SK-N-SH treated with all-trans-retinoic acid at 6 μM for 48 hours (cell line): ENCODE measurements around the gene GABBR2.

Experiments used
- ATAC-seq: fragments of 200-7000 bp; cut with Tn5 transposase; 3 replicates; pipeline ENCODE4 v1.9.1; 2020; ENCODE audit warnings: mild to moderate bottlenecking, moderate library complexity
- BACH2 ChIP-seq: fragments of 250-450 bp; sonication (Bioruptor Pico); IDR thresholded peaks from 2 replicates; pipeline ENCODE4 v1.9.0; 2021; ENCODE audit warnings: mild to moderate bottlenecking, borderline replicate concordance
- CREB5 ChIP-seq: fragments of 250-450 bp; sonication (Bioruptor Pico); IDR thresholded peaks from 2 replicates; pipeline ENCODE4 v1.5.1; 2020; ENCODE audit warnings: low read depth, mild to moderate bottlenecking, moderate library complexity
- CSDC2 ChIP-seq: fragments of 250-450 bp; sonication (Bioruptor Pico); IDR thresholded peaks from 2 replicates; pipeline ENCODE4 v1.5.0; 2020; ENCODE audit warnings: mild to moderate bottlenecking, moderate library complexity
- ESRRG ChIP-seq: fragments of 250-450 bp; sonication (Bioruptor Pico); IDR thresholded peaks from 2 replicates; pipeline ENCODE4 v1.6.1; 2021; ENCODE audit warnings: mild to moderate bottlenecking
- GLIS3 ChIP-seq: fragments of 250-450 bp; sonication (Bioruptor Pico); IDR thresholded peaks from 2 replicates; pipeline ENCODE4 v1.5.0; 2020; ENCODE audit warnings: mild to moderate bottlenecking, moderate library complexity
- ISL1 ChIP-seq: fragments of 250-450 bp; sonication (Bioruptor Pico); IDR thresholded peaks from 2 replicates; pipeline ENCODE4 v2.1.2; 2022; ENCODE audit warnings: mild to moderate bottlenecking, moderate library complexity
- OSR1 ChIP-seq: fragments of 250-450 bp; sonication (Bioruptor Pico); IDR thresholded peaks from 2 replicates; pipeline ENCODE4 v1.8.0; 2022; ENCODE audit warnings: moderate library complexity, mild to moderate bottlenecking, inconsistent platforms
- POU6F1 ChIP-seq: fragments of 250-450 bp; sonication (Bioruptor Pico); IDR thresholded peaks from 2 replicates; pipeline ENCODE4 v1.8.0; 2021; ENCODE audit warnings: low read depth, mild to moderate bottlenecking, moderate library complexity, borderline replicate concordance
- PPARA ChIP-seq: fragments of 250-450 bp; sonication (Bioruptor Pico); IDR thresholded peaks from 2 replicates; pipeline ENCODE4 v1.5.0; 2020; ENCODE audit warnings: mild to moderate bottlenecking, borderline replicate concordance
- RARB ChIP-seq: fragments of 250-450 bp; sonication (Bioruptor Pico); IDR thresholded peaks from 2 replicates; pipeline ENCODE4 v1.8.0; 2021; ENCODE audit warnings: mild to moderate bottlenecking, moderate library complexity
- SNAI2 ChIP-seq: fragments of 250-450 bp; sonication (Bioruptor Pico); IDR thresholded peaks from 2 replicates; pipeline ENCODE4 v1.5.0; 2020; ENCODE audit warnings: mild to moderate bottlenecking, moderate library complexity
- TCF4 ChIP-seq: fragments of 250-450 bp; sonication (Bioruptor Pico); IDR thresholded peaks from 2 replicates; pipeline ENCODE4 v1.8.0; 2021; ENCODE audit warnings: mild to moderate bottlenecking, moderate library complexity, borderline replicate concordance
- TOX ChIP-seq: fragments of 250-450 bp; sonication (Bioruptor Pico); IDR thresholded peaks from 2 replicates; pipeline ENCODE4 v1.8.0; 2021; ENCODE audit warnings: mild to moderate bottlenecking, moderate library complexity, borderline replicate concordance
- TSHZ2 ChIP-seq: fragments of 250-450 bp; sonication (Bioruptor Pico); IDR thresholded peaks from 2 replicates; pipeline ENCODE4 v1.5.0; 2020; ENCODE audit warnings: mild to moderate bottlenecking, moderate library complexity
- ZC3H10 ChIP-seq: fragments of 250-450 bp; sonication (Bioruptor Pico); IDR thresholded peaks from 2 replicates; pipeline ENCODE4 v1.5.1; 2021; ENCODE audit warnings: mild to moderate bottlenecking, moderate library complexity
- ZFP3 ChIP-seq: fragments of 250-450 bp; sonication (Bioruptor Pico); IDR thresholded peaks from 2 replicates; pipeline ENCODE4 v1.5.0; 2020; ENCODE audit warnings: mild to moderate bottlenecking, moderate library complexity
- ZFP30 ChIP-seq: fragments of 450-650 bp; formaldehyde crosslinking; IDR thresholded peaks from 2 replicates; pipeline ENCODE4 v1.5.0; 2022; ENCODE audit warnings: mild to moderate bottlenecking, moderate library complexity
- ZNF565 ChIP-seq: fragments of 450-650 bp; formaldehyde crosslinking; conservative IDR thresholded peaks from 2 replicates; pipeline ENCODE4 v1.5.0; 2020; ENCODE audit warnings: low read depth, mild to moderate bottlenecking, moderate library complexity
- ZNF70 ChIP-seq: fragments of 450-650 bp; formaldehyde crosslinking; IDR thresholded peaks from 2 replicates; pipeline ENCODE4 v1.5.0; 2020; ENCODE audit warnings: mild to moderate bottlenecking, moderate library complexity
- ZNF8 ChIP-seq: fragments of 450-650 bp; formaldehyde crosslinking; IDR thresholded peaks from 2 replicates; pipeline ENCODE4 v1.5.0; 2020; ENCODE audit warnings: mild to moderate bottlenecking, moderate library complexity
- TF ChIP-seq, protein P1 (sequence below): fragments of 250-450 bp; sonication (Bioruptor Pico); IDR thresholded peaks from 2 replicates; pipeline ENCODE4 v1.8.0; 2020; ENCODE audit warnings: mild to moderate bottlenecking, moderate library complexity, borderline replicate concordance
- TF ChIP-seq, protein P2 (sequence below): fragments of 250-450 bp; sonication (Bioruptor Pico); IDR thresholded peaks from 2 replicates; pipeline ENCODE4 v1.5.1; 2021; ENCODE audit warnings: mild to moderate bottlenecking, moderate library complexity

GABBR2 gene

DNA sequence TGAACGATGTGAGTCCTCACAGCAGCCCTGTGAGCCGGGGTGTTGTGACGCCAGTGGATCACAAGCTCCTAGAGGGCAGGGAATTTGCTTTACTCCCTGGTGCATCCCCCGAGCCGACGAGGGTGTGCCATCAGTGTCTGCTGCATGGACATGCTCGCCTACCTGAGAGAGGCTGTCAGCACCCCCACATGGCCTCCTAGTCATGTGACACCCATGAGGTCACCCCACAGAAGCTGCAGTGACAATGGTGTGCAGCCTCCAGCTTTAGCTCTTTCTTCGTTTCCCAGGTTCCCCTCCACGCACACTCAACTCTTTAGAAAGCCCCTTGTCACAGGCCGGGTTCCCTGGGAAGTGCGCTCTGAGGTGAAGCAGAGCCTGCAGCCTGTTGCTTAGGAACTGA, 19.8 kb upstream of the GABBR2 start:
- ATAC-seq, result no peak
- TF ChIP-seq ZFP3 (CRISPR knock-in tag) (no peak), ZNF70 (CRISPR knock-in tag) (no peak)

DNA sequence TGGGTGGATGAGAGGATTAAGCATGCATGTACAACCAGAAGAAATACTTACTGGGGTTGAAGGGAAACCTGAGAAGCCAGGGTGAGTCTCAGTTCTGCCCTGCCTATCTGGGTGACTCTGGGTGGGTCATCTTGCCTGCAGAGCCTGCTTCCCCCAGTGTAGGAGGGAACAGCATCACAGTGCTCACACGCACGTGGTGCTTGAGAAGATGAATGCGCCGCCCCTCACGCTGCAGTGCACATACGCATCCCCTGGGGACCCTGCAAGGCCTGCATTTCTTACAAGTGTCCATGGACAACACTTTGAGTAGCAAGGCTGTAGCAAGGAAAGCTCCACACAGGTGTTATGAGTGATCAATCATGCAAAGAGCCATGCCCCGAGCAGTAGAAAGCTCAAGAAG, 18.7 kb upstream of the GABBR2 start:
- TF ChIP-seq ZNF8 (CRISPR knock-in tag), result no peak
- TF ChIP-seq CSDC2 (CRISPR knock-in tag), result no peak
- TF ChIP-seq ZC3H10 (CRISPR knock-in tag), result no peak
- no peak for TF ChIP-seq TOX (CRISPR knock-in tag)
- TF ChIP-seq SNAI2 (CRISPR knock-in tag), result no peak
- TF ChIP-seq TSHZ2 (CRISPR knock-in tag), result no peak
- TF ChIP-seq, protein P1, sequence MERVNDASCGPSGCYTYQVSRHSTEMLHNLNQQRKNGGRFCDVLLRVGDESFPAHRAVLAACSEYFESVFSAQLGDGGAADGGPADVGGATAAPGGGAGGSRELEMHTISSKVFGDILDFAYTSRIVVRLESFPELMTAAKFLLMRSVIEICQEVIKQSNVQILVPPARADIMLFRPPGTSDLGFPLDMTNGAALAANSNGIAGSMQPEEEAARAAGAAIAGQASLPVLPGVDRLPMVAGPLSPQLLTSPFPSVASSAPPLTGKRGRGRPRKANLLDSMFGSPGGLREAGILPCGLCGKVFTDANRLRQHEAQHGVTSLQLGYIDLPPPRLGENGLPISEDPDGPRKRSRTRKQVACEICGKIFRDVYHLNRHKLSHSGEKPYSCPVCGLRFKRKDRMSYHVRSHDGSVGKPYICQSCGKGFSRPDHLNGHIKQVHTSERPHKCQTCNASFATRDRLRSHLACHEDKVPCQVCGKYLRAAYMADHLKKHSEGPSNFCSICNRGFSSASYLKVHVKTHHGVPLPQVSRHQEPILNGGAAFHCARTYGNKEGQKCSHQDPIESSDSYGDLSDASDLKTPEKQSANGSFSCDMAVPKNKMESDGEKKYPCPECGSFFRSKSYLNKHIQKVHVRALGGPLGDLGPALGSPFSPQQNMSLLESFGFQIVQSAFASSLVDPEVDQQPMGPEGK, result no peak
- no peak for TF ChIP-seq POU6F1 (CRISPR knock-in tag)
- no peak for TF ChIP-seq OSR1 (CRISPR knock-in tag)
- TF ChIP-seq ZFP30 (CRISPR knock-in tag), result no peak
- TF ChIP-seq ISL1 (CRISPR knock-in tag), result no peak
- TF ChIP-seq CREB5 (CRISPR knock-in tag), result no peak
- TF ChIP-seq BACH2 (CRISPR knock-in tag), result no peak
- TF ChIP-seq, all 23 proteins: peak for 0
- ATAC-seq, result no peak

- ATAC-seq, result no peak
- TF ChIP-seq TCF4 (CRISPR knock-in tag), result no peak
- TF ChIP-seq ZNF70 (CRISPR knock-in tag), result no peak
- TF ChIP-seq ZNF565 (CRISPR knock-in tag), result no peak
- TF ChIP-seq BACH2 (CRISPR knock-in tag), result no peak
- TF ChIP-seq, protein P2, sequence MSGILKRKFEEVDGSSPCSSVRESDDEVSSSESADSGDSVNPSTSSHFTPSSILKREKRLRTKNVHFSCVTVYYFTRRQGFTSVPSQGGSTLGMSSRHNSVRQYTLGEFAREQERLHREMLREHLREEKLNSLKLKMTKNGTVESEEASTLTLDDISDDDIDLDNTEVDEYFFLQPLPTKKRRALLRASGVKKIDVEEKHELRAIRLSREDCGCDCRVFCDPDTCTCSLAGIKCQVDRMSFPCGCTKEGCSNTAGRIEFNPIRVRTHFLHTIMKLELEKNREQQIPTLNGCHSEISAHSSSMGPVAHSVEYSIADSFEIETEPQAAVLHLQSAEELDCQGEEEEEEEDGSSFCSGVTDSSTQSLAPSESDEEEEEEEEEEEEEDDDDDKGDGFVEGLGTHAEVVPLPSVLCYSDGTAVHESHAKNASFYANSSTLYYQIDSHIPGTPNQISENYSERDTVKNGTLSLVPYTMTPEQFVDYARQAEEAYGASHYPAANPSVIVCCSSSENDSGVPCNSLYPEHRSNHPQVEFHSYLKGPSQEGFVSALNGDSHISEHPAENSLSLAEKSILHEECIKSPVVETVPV (CRISPR knock-in tag), result no peak
- TF ChIP-seq, protein P1, result no peak
- TF ChIP-seq ESRRG, result no peak
- TF ChIP-seq RARB (CRISPR knock-in tag), result no peak
- TF ChIP-seq PPARA (CRISPR knock-in tag), result no peak
- TF ChIP-seq ZNF8 (CRISPR knock-in tag), result no peak
- no peak for TF ChIP-seq ZFP30 (CRISPR knock-in tag)
- no peak for TF ChIP-seq ZC3H10 (CRISPR knock-in tag)
- no peak for TF ChIP-seq ZFP3 (CRISPR knock-in tag)
- TF ChIP-seq CSDC2 (CRISPR knock-in tag), result no peak
- no peak for TF ChIP-seq GLIS3 (CRISPR knock-in tag)
- TF ChIP-seq CREB5 (CRISPR knock-in tag), result no peak
- no peak for TF ChIP-seq POU6F1 (CRISPR knock-in tag)
- no peak for TF ChIP-seq ISL1 (CRISPR knock-in tag)
- no peak for TF ChIP-seq SNAI2 (CRISPR knock-in tag)
Observed at GRCh38 chr9:98726735-98727134, 18.0 kb upstream of the GABBR2 start.
